H9 (cell line): ENCODE measurements around the gene FNDC4. TPM values are rescaled to one million over a fixed set of nuclear protein-coding genes. Genes with fewer than 3 reads are reported as not detected.
"Not testable (repeated sequence)": the region's sequence is repeated elsewhere in the genome, so short reads cannot be mapped to it uniquely, and the experiment has no call there.

Source experiments
- DNase-seq: peaks from one replicate; pipeline ENCODE4 v3.0.0-alpha.2; 2017
- H2AFZ ChIP-seq: one replicate; pipeline ENCODE4 v1.6.1; 2013; ENCODE audit warnings: mild to moderate bottlenecking, low read length, control low read depth, moderate library complexity
- H2AK5ac ChIP-seq: 2 replicates; pipeline ENCODE4 v1.6.1; 2013; ENCODE audit warnings: low read length, control low read depth, mixed read lengths; ENCODE audit not compliant: insufficient read length
- H2BK120ac ChIP-seq: one replicate; pipeline ENCODE4 v1.6.1; 2013; ENCODE audit warnings: low read depth, mild to moderate bottlenecking, low read length, control low read depth, inconsistent platforms; ENCODE audit not compliant: poor library complexity, severe bottlenecking
- H2BK12ac ChIP-seq: 2 replicates; pipeline ENCODE4 v1.6.1; 2013; ENCODE audit warnings: low read length, control low read depth, mixed read lengths, low read depth; ENCODE audit not compliant: insufficient read length
- H2BK15ac ChIP-seq: 2 replicates; pipeline ENCODE4 v1.6.1; 2013; ENCODE audit warnings: low read depth, low read length, control low read depth
- H2BK20ac ChIP-seq: one replicate; pipeline ENCODE4 v1.6.1; 2013; ENCODE audit warnings: low read depth, mild to moderate bottlenecking, low read length, control low read depth, inconsistent platforms; ENCODE audit not compliant: poor library complexity, severe bottlenecking
- H2BK5ac ChIP-seq: 2 replicates; pipeline ENCODE4 v1.6.1; 2013; ENCODE audit warnings: low read length, control low read depth, mixed read lengths; ENCODE audit not compliant: insufficient read length
- H3K14ac ChIP-seq: 2 replicates; pipeline ENCODE4 v1.6.1; 2013; ENCODE audit warnings: low read length, control low read depth; ENCODE audit not compliant: insufficient read depth
- H3K18ac ChIP-seq: 2 replicates; pipeline ENCODE4 v1.6.1; 2013; ENCODE audit warnings: low read depth, mild to moderate bottlenecking, mixed read lengths, low read length, control low read depth; ENCODE audit not compliant: insufficient read length
- H3K23ac ChIP-seq: 2 replicates; pipeline ENCODE4 v1.6.1; 2013; ENCODE audit warnings: low read length, control low read depth, mixed read lengths, low read depth; ENCODE audit not compliant: insufficient read length
- H3K23me2 ChIP-seq: 2 replicates; pipeline ENCODE4 v1.6.1; 2013; ENCODE audit warnings: low read depth, mild to moderate bottlenecking, mixed read lengths, low read length, control low read depth; ENCODE audit not compliant: insufficient read length, poor library complexity, severe bottlenecking
- H3K27ac ChIP-seq: 2 replicates; pipeline ENCODE4 v1.5.1; 2013; ENCODE audit warnings: low read length, control low read depth, mixed read lengths, low read depth; ENCODE audit not compliant: insufficient read length
- H3K27me3 ChIP-seq: 2 replicates; pipeline ENCODE4 v1.6.1; 2013; ENCODE audit warnings: low read length, control low read depth, inconsistent platforms; ENCODE audit not compliant: insufficient read depth
- H3K4ac ChIP-seq: 2 replicates; pipeline ENCODE4 v1.6.1; 2013; ENCODE audit warnings: low read depth, mild to moderate bottlenecking, control low read depth, inconsistent platforms, low read length, moderate library complexity
- H3K4me1 ChIP-seq: 2 replicates; pipeline ENCODE4 v1.6.1; 2013; ENCODE audit warnings: low read length, control low read depth, inconsistent platforms; ENCODE audit not compliant: insufficient read depth
- H3K4me2 ChIP-seq: 2 replicates; pipeline ENCODE4 v1.6.1; 2013; ENCODE audit warnings: low read length, control low read depth, mixed read lengths; ENCODE audit not compliant: insufficient read length, insufficient read depth
- H3K56ac ChIP-seq: 2 replicates; pipeline ENCODE4 v1.6.1; 2013; ENCODE audit warnings: low read depth, mild to moderate bottlenecking, mixed read lengths, low read length, control low read depth; ENCODE audit not compliant: insufficient read length
- H3K79me1 ChIP-seq: 2 replicates; pipeline ENCODE4 v1.6.1; 2013; ENCODE audit warnings: low read depth, mild to moderate bottlenecking, moderate library complexity, low read length, control low read depth, inconsistent platforms; ENCODE audit not compliant: insufficient read depth, poor library complexity, severe bottlenecking
- H3K79me2 ChIP-seq: 2 replicates; pipeline ENCODE4 v1.6.1; 2013; ENCODE audit warnings: low read length, control low read depth, inconsistent platforms; ENCODE audit not compliant: insufficient read depth
- H3K9ac ChIP-seq: 2 replicates; pipeline ENCODE4 v1.6.1; 2013; ENCODE audit warnings: low read length, control low read depth, mixed read lengths; ENCODE audit not compliant: insufficient read length; ENCODE audit errors: extremely low read depth
- H3K9me3 ChIP-seq: one replicate; pipeline ENCODE4 v1.6.1; 2013; ENCODE audit warnings: low read depth, low read length, inconsistent platforms; ENCODE audit not compliant: control insufficient read depth
- H3T11ph ChIP-seq: one replicate; pipeline ENCODE4 v1.6.1; 2013; ENCODE audit warnings: mild to moderate bottlenecking, low read length, control low read depth, inconsistent platforms
- H4K20me1 ChIP-seq: one replicate; pipeline ENCODE4 v1.6.1; 2013; ENCODE audit not compliant: control insufficient read depth, insufficient read length, insufficient read depth
- H4K5ac ChIP-seq: 2 replicates; pipeline ENCODE4 v1.6.1; 2013; ENCODE audit warnings: low read depth, mild to moderate bottlenecking, mixed read lengths, low read length, control low read depth; ENCODE audit not compliant: insufficient read length
- H4K8ac ChIP-seq: replicated peaks from 2 replicates; pipeline ENCODE4 v1.6.1; 2013; ENCODE audit warnings: low read length, control low read depth, mixed read lengths, low read depth; ENCODE audit not compliant: insufficient read length
- H4K91ac ChIP-seq: 2 replicates; pipeline ENCODE4 v1.6.1; 2013; ENCODE audit warnings: low read depth, mild to moderate bottlenecking, moderate library complexity, mixed read lengths, low read length, control low read depth; ENCODE audit not compliant: insufficient read length
- H3K27ac Mint-ChIP-seq, 3 experiments: 2 replicates in 2 of 3; 3 replicates in 1 of 3; pipeline ENCODE4 v1.8.0; 2020 to 2021; ENCODE audit warnings: mixed read lengths in 3 of 3, mild to moderate bottlenecking in 1 of 3, moderate library complexity in 1 of 3
- H3K27me3 Mint-ChIP-seq: 2 replicates; pipeline ENCODE4 v1.8.0; 2021; ENCODE audit warnings: low read depth, mild to moderate bottlenecking, moderate library complexity, mixed read lengths
- H3K36me3 Mint-ChIP-seq, 3 experiments: 2 replicates in 2 of 3; 3 replicates in 1 of 3; pipeline ENCODE4 v1.8.0; 2020 to 2021; ENCODE audit warnings: low read depth in 3 of 3, mixed read lengths in 3 of 3; ENCODE audit not compliant: insufficient read depth in 1 of 3
- H3K4me1 Mint-ChIP-seq, 2 experiments: 2 replicates each; pipeline ENCODE4 v1.8.0; 2020; ENCODE audit warnings: mixed read lengths in 2 of 2
- H3K4me3 Mint-ChIP-seq, 2 experiments: 2 replicates in 1 of 2; 3 replicates in 1 of 2; pipeline ENCODE4 v1.8.0; 2020 to 2021; ENCODE audit warnings: mild to moderate bottlenecking in 2 of 2, mixed read lengths in 2 of 2, moderate library complexity in 1 of 2
- H3K9me3 Mint-ChIP-seq, 2 experiments: 2 replicates in 1 of 2; 3 replicates in 1 of 2; pipeline ENCODE4 v1.8.0; 2020; ENCODE audit warnings: mild to moderate bottlenecking in 2 of 2, mixed read lengths in 2 of 2, moderate library complexity in 1 of 2
- WGBS: extraction: QIAGEN DNeasy Blood & Tissue Kit; methylation state at CpG from one replicate; pipeline ENCODE4 v1.1.7; 2013; ENCODE audit warnings: missing lambda C conversion rate, low lambda C conversion rate, mixed read lengths; ENCODE audit not compliant: insufficient read length; ENCODE audit errors: extremely low coverage; 5-methylcytosine and 5-hydroxymethylcytosine counted together
- total RNA-seq: library from RNA; stranded (reverse); gene quantifications from 2 replicates; pipeline ENCODE4 v1.2.1, GENCODE V29; 2021

FNDC4 gene
- total RNA-seq, 1 experiment from 2014 or later: 21.5 TPM

DNA sequence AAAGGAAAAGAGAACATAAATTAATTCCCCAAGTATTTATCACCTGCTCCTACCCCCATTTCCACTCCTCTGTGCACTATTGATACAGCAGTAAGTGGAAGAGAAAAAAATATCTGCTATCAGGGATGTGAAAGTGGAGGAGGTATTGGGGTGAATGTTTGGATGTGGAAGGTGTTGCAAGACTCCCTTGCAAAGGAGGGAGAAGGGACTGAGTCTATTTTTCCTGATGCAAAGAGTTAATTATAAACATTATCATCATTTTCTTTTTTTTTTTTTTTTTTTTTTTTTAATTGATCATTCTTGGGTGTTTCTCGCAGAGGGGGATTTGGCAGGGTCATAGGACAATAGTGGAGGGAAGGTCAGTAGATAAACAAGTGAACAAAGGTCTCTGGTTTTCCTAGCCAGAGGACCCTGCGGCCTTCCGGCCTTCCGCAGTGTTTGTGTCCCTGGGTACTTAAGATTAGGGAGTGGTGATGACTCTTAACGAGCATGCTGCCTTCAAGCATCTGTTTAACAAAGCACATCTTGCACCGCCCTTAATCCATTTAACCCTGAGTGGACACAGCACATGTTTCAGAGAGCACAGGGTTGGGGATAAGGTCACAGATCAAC, 43.9 kb upstream of the FNDC4 start:
- not testable (repeated sequence) for H4K91ac ChIP-seq, H3T11ph ChIP-seq, H2BK5ac ChIP-seq, H4K5ac ChIP-seq, H3K27me3 ChIP-seq, H3K9ac ChIP-seq, H3K4me1 ChIP-seq, H3K4me2 ChIP-seq, H3K27ac Mint-ChIP-seq, H3K36me3 Mint-ChIP-seq, H3K23ac ChIP-seq, H4K20me1 ChIP-seq, H2BK120ac ChIP-seq, H2AFZ ChIP-seq, H3K4ac ChIP-seq, H3K23me2 ChIP-seq, H3K18ac ChIP-seq, DNase-seq, H3K4me1 Mint-ChIP-seq, H3K14ac ChIP-seq, H2BK12ac ChIP-seq, H3K79me1 ChIP-seq, H3K56ac ChIP-seq, H2AK5ac ChIP-seq, H2BK15ac ChIP-seq, H4K8ac ChIP-seq, H3K27ac ChIP-seq, H2BK20ac ChIP-seq, H3K4me3 Mint-ChIP-seq, H3K79me2 ChIP-seq, H3K9me3 ChIP-seq
- no CpG with 5 or more reads among the region's 6 CpGs for WGBS
- peaks cover 6 to 12% of the 10 kb centered on the region in 2 experiments; a peak in 3 of 5 replicates for H3K9me3 Mint-ChIP-seq
- H3K27me3 Mint-ChIP-seq: peaks cover 19% of the 10 kb centered on the region
